Skin epidermis (tissue), 12 donors: ENCODE data around the gene AP4E1.
A peak's percentile ranks its signal among the peaks of the same experiment; 100 is the strongest.
"Not testable (repeated sequence)": the region's sequence is repeated elsewhere in the genome, so short reads cannot be mapped to it uniquely, and the experiment has no call there.

ENCODE experiments used
- H3K27ac ChIP-seq, 21 experiments: fragments of 200-600 bp; sonication (generic) in 11 of 21; one replicate each; pipeline ENCODE4 v1.5.0; 2020; ENCODE audit warnings: mild to moderate bottlenecking in 3 of 21, inconsistent platforms in 2 of 21, moderate library complexity in 2 of 21
- H3K4me3 ChIP-seq, 7 experiments: fragments of 200-600 bp; sonication (generic) in 2 of 7; one replicate each; pipeline ENCODE4 v1.5.0; 2020; ENCODE audit warnings: inconsistent platforms in 2 of 7, mild to moderate bottlenecking in 2 of 7, moderate library complexity in 1 of 7

The AP4E1 gene

GRCh38 chr15:50938525-50938924 lies 30.0 kb downstream of the AP4E1 start:
- Histone ChIP-seq H3K4me3 (no peak overlapping the region), H3K27ac (no peak overlapping the region)

- H3K27ac ChIP-seq: no peak overlapping the region
- no peak overlapping the region for H3K4me3 ChIP-seq
Measured at GRCh38 chr15:50939911-50940310, 31.4 kb downstream of the AP4E1 start.

GRCh38 chr15:50940506-50940905 lies 32.0 kb downstream of the AP4E1 start:
- H3K27ac ChIP-seq: no peak overlapping the region
- no peak overlapping the region for H3K4me3 ChIP-seq

- H3K27ac ChIP-seq: no peak overlapping the region
- no peak overlapping the region for H3K4me3 ChIP-seq
Measured at GRCh38 chr15:50943638-50944037, 35.2 kb downstream of the AP4E1 start.

- no peak overlapping the region for H3K27ac ChIP-seq
Measured at GRCh38 chr15:50944672-50945071, 36.2 kb downstream of the AP4E1 start.

GRCh38 chr15:50945725-50946124 lies 37.2 kb downstream of the AP4E1 start:
- Histone ChIP-seq H3K27ac (no peak overlapping the region), H3K4me3 (no peak overlapping the region)

More at GRCh38 chr15:50944672-50945071, 36.2 kb downstream of the AP4E1 start:
- no peak overlapping the region for H3K4me3 ChIP-seq

- not testable (repeated sequence) for H3K27ac ChIP-seq, H3K4me3 ChIP-seq
Measured at GRCh38 chr15:50950745-50951144, 42.3 kb downstream of the AP4E1 start.

- Histone ChIP-seq H3K4me3 (no peak overlapping the region), H3K27ac (no peak overlapping the region)
Measured at GRCh38 chr15:50953302-50953701, 44.8 kb downstream of the AP4E1 start.

GRCh38 chr15:50954837-50955236 lies 46.4 kb downstream of the AP4E1 start:
- not testable (repeated sequence) for H3K4me3 ChIP-seq, H3K27ac ChIP-seq

GRCh38 chr15:50959717-50960116 lies 51.2 kb downstream of the AP4E1 start:
- H3K27ac ChIP-seq: no peak overlapping the region
- H3K4me3 ChIP-seq: no peak overlapping the region

- no peak overlapping the region for H3K4me3 ChIP-seq
- no peak overlapping the region for H3K27ac ChIP-seq
Measured at GRCh38 chr15:50964075-50964474, 55.6 kb downstream of the AP4E1 start.

GRCh38 chr15:50968353-50968752 lies 59.9 kb downstream of the AP4E1 start:
- H3K4me3 ChIP-seq: no peak overlapping the region

GRCh38 chr15:50970524-50970923 lies 62.0 kb downstream of the AP4E1 start:
- Histone ChIP-seq H3K4me3 (no peak overlapping the region), H3K27ac (no peak overlapping the region)

More at GRCh38 chr15:50968353-50968752, 59.9 kb downstream of the AP4E1 start:
- no peak overlapping the region for H3K27ac ChIP-seq

- Histone ChIP-seq H3K4me3 (no peak overlapping the region), H3K27ac (no peak overlapping the region)
Measured at GRCh38 chr15:50971115-50971514, 62.6 kb downstream of the AP4E1 start.

GRCh38 chr15:50971542-50971941 lies 63.1 kb downstream of the AP4E1 start:
- H3K27ac ChIP-seq: no peak overlapping the region
- H3K4me3 ChIP-seq: no peak overlapping the region

- no peak overlapping the region for H3K4me3 ChIP-seq
- H3K27ac ChIP-seq: no peak overlapping the region
Measured at GRCh38 chr15:50973605-50974004, 65.1 kb downstream of the AP4E1 start.

GRCh38 chr15:50977162-50977561 lies 68.7 kb downstream of the AP4E1 start:
- H3K4me3 ChIP-seq: no peak overlapping the region
- H3K27ac ChIP-seq: peak overlapping the region in 2 of 21 experiments; percentile 29 to 49

GRCh38 chr15:50978580-50978979 lies 70.1 kb downstream of the AP4E1 start:
- Histone ChIP-seq H3K4me3 (no peak overlapping the region), H3K27ac (no peak overlapping the region)

GRCh38 chr15:50979041-50979440 lies 70.6 kb downstream of the AP4E1 start:
- no peak overlapping the region for H3K27ac ChIP-seq
- no peak overlapping the region for H3K4me3 ChIP-seq

- Histone ChIP-seq H3K4me3 (no peak overlapping the region), H3K27ac (no peak overlapping the region)
Measured at GRCh38 chr15:50993598-50993997, 85.1 kb downstream of the AP4E1 start.

- H3K4me3 ChIP-seq: no peak overlapping the region
- H3K27ac ChIP-seq: peak overlapping the region in 1 of 21 experiments; percentile 16
Measured at GRCh38 chr15:50996641-50997040, 88.2 kb downstream of the AP4E1 start.

GRCh38 chr15:50997371-50998051 lies 89.0 kb downstream of the AP4E1 start:
- H3K27ac ChIP-seq: peak overlapping the region in 2 of 21 experiments; percentile 2 to 16

More at GRCh38 chr15:50997371-50998051, 89.0 kb downstream of the AP4E1 start:
- no peak overlapping the region for H3K4me3 ChIP-seq
